Parathyroid adenoma (tissue), 2 donors: ENCODE results near the gene APLP2.

Experiments used
- H2AFZ ChIP-seq: fragments of 300-600 bp; sonication (generic); one replicate; pipeline ENCODE4 v1.7.0; 2017; ENCODE audit warnings: antibody characterized with exemption, mild to moderate bottlenecking
- H3K27ac ChIP-seq: fragments of 300-600 bp; sonication (generic); one replicate; pipeline ENCODE4 v1.7.0; 2017
- H3K27me3 ChIP-seq: fragments of 300-600 bp; sonication (generic); one replicate; pipeline ENCODE4 v1.7.0; 2017; ENCODE audit warnings: low read length; ENCODE audit not compliant: control insufficient read depth, insufficient read depth
- H3K36me3 ChIP-seq: fragments of 300-600 bp; sonication (generic); one replicate; pipeline ENCODE4 v1.7.0; 2017; ENCODE audit warnings: low read length; ENCODE audit not compliant: control insufficient read depth, insufficient read depth
- H3K4me1 ChIP-seq: fragments of 300-600 bp; sonication (generic); one replicate; pipeline ENCODE4 v1.7.0; 2017; ENCODE audit warnings: control low read depth
- H3K4me2 ChIP-seq: fragments of 300-600 bp; sonication (generic); one replicate; pipeline ENCODE4 v1.7.0; 2017; ENCODE audit warnings: low read length
- H3K4me3 ChIP-seq: fragments of 300-600 bp; sonication (generic); one replicate; pipeline ENCODE4 v1.7.0; 2017; ENCODE audit warnings: low read depth, low read length
- H3K79me2 ChIP-seq: fragments of 300-600 bp; sonication (generic); one replicate; pipeline ENCODE4 v1.7.0; 2017; ENCODE audit warnings: control low read depth
- H3K9ac ChIP-seq: fragments of 300-600 bp; sonication (generic); one replicate; pipeline ENCODE4 v1.7.0; 2017; ENCODE audit warnings: mild to moderate bottlenecking
- H3K9me3 ChIP-seq: fragments of 300-600 bp; sonication (generic); one replicate; pipeline ENCODE4 v1.7.0; 2017; ENCODE audit warnings: low read length; ENCODE audit not compliant: control insufficient read depth
- CTCF ChIP-seq: fragments of 300-600 bp; sonication (generic); IDR thresholded peaks from one replicate; pipeline ENCODE4 v1.7.0; 2017; ENCODE audit warnings: antibody characterized with exemption, mild to moderate bottlenecking
- donor health status: primary hyperparathyroidism.

The APLP2 gene

GRCh38 chr11:130179396-130180306 is 110.0 kb downstream of the APLP2 start:
- H3K79me2 ChIP-seq, result peaks cover 5% of the 10 kb centered on the region
- peak overlapping the region; percentile 91 for H3K27ac ChIP-seq
- no peak for TF ChIP-seq CTCF
- peak overlapping the region; percentile 50 for H2AFZ ChIP-seq
- H3K36me3 ChIP-seq, result no peaks in the 10 kb centered on the region
- no peaks in the 10 kb centered on the region for H3K9me3 ChIP-seq
- no peak overlapping the region for H3K4me3 ChIP-seq
- H3K27me3 ChIP-seq, result no peaks in the 10 kb centered on the region
- no peak overlapping the region for H3K9ac ChIP-seq
- peak overlapping the region; percentile 38 for H3K4me2 ChIP-seq
- peaks cover 30% of the 10 kb centered on the region for H3K4me1 ChIP-seq

GRCh38 chr11:130180491-130180890 is 110.8 kb downstream of the APLP2 start:
- Histone ChIP-seq H3K79me2 (no peaks in the 10 kb centered on the region), H3K4me1 (peaks cover 30% of the 10 kb centered on the region), H2AFZ (peak overlapping the region; percentile 50), H3K4me3 (peak overlapping the region; percentile 29), H3K36me3 (no peaks in the 10 kb centered on the region), H3K4me2 (peak overlapping the region; percentile 65), H3K9me3 (no peaks in the 10 kb centered on the region), H3K27ac (peak overlapping the region; percentile 91), H3K9ac (no peak overlapping the region), H3K27me3 (no peaks in the 10 kb centered on the region)
- TF ChIP-seq CTCF, result no peak

GRCh38 chr11:130180896-130181294 is 111.2 kb downstream of the APLP2 start:
- peaks cover 30% of the 10 kb centered on the region for H3K4me1 ChIP-seq
- no peak overlapping the region for H3K9ac ChIP-seq

GRCh38 chr11:130181295-130182272 is 111.9 kb downstream of the APLP2 start:
- Histone ChIP-seq H3K79me2 (peaks cover 2% of the 10 kb centered on the region), H3K27me3 (no peaks in the 10 kb centered on the region), H3K4me3 (peak overlapping the region; percentile 29), H3K4me2 (peak overlapping the region; percentile 65), H3K4me1 (peaks cover 30% of the 10 kb centered on the region), H3K27ac (peak overlapping the region; percentile 91), H2AFZ (peak overlapping the region; percentile 68), H3K36me3 (no peaks in the 10 kb centered on the region), H3K9me3 (no peaks in the 10 kb centered on the region), H3K9ac (no peak overlapping the region)
- no peak for TF ChIP-seq CTCF

More at GRCh38 chr11:130180896-130181294, 111.2 kb downstream of the APLP2 start:
- peak overlapping the region; percentile 29 for H3K4me3 ChIP-seq
- no peaks in the 10 kb centered on the region for H3K36me3 ChIP-seq
- no peaks in the 10 kb centered on the region for H3K27me3 ChIP-seq
- H3K9me3 ChIP-seq, result no peaks in the 10 kb centered on the region
- no peak overlapping the region for H2AFZ ChIP-seq
- no peak for TF ChIP-seq CTCF
- H3K4me2 ChIP-seq, result peak overlapping the region; percentile 65
- peak overlapping the region; percentile 91 for H3K27ac ChIP-seq
- H3K79me2 ChIP-seq, result peaks cover under 1% of the 10 kb centered on the region
